ENCODE results near the gene DISC1. TPM values are rescaled to one million over a fixed set of nuclear protein-coding genes. Genes with fewer than 3 reads are reported as not detected.
"Not testable (repeated sequence)": the region's sequence is repeated elsewhere in the genome, so short reads cannot be mapped to it uniquely, and the experiment has no call there.

The DISC1 gene
- total and polyA plus RNA-seq, 12 donors, result 1.0 to 21.0 (median 9.7) TPM

DNA sequence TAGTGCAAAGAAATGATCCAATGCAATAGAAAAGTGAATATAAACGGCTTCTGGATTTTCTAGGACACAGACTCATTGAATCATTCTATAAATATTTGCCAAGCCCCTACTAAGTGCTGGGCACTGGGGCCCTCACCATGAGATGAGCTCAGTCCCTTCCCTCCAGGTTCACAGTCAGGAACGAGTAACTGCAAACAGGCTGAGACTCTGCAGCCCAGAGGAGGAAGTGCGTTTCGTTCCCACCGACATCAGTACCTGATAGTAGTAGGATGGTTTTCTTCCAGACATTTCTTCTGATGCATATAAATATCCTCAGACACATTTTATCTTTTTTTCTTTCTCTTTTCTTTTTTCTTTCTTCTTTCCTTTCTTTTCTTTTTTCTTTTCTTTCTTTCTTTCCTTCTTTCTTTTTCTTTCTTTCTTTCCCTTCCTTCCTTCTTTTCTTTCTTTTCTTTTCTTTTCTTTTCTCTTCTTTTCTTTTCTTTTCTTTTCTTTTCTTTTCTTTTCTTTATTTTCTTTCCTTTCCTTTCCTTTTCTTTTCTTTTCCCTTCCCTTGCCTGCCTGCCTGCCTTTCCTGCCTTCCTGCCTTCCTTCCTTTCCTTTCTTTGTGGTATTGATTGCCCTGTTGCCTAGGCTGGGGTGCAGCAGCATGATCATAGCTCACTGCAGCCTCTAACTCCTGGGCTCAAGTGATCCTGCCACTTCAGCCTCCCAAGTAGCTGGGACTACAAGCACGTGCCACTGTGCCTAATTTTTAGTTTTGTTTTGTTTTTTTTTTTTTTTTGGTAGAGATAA is 135.4 kb downstream of the DISC1 start:
- H3K4me1 ChIP-seq (replicated peaks in 1 of 2), result no peaks in the 10 kb centered on the region
- H3K9me3 ChIP-seq (replicated peaks in 1 of 3), result no peaks in the 10 kb centered on the region
- no peak overlapping the region for H3K27ac ChIP-seq
- intact Hi-C loops (cut with DNase I), result no loop called here
- WGBS, 4 donors, result 81 to 89% (median 85%) methylated on average over 6 of the region's 6 CpGs
- H3K27me3 ChIP-seq, result no peaks in the 10 kb centered on the region
- H3K36me3 ChIP-seq (replicated peaks in 1 of 2), result no peaks in the 10 kb centered on the region
- no peak for DNase-seq
- no peak overlapping the region for H3K4me3 ChIP-seq
- no peak for TF ChIP-seq POLR2A (IDR thresholded peaks at IDR 0.05)
- TF ChIP-seq, protein P1, sequence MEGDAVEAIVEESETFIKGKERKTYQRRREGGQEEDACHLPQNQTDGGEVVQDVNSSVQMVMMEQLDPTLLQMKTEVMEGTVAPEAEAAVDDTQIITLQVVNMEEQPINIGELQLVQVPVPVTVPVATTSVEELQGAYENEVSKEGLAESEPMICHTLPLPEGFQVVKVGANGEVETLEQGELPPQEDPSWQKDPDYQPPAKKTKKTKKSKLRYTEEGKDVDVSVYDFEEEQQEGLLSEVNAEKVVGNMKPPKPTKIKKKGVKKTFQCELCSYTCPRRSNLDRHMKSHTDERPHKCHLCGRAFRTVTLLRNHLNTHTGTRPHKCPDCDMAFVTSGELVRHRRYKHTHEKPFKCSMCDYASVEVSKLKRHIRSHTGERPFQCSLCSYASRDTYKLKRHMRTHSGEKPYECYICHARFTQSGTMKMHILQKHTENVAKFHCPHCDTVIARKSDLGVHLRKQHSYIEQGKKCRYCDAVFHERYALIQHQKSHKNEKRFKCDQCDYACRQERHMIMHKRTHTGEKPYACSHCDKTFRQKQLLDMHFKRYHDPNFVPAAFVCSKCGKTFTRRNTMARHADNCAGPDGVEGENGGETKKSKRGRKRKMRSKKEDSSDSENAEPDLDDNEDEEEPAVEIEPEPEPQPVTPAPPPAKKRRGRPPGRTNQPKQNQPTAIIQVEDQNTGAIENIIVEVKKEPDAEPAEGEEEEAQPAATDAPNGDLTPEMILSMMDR (IDR thresholded peaks at IDR 0.05), result no peak

DNA sequence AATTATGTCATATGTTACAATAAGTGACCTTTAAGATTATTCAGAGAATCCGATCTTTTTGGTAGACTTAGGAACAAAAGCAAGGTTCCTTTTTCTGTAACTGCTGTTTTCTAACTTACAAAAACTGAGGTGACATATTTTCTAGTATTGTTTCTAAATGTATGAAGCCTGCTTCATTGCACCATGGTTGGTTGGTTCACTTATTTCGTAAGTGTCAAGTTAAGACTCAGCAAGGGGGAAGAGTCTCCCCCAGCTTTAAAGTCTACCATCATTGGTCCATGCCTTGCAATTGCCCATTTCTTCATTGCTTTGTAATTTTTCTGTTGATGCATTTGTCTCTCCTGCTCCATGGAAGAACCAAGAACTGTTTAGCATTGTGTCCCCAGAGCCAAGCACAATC is 136.9 kb downstream of the DISC1 start:
- intact Hi-C loops (cut with DNase I), result no loop called here
- Histone ChIP-seq H3K9me3 (replicated peaks in 1 of 3) (no peaks in the 10 kb centered on the region), H3K36me3 (replicated peaks in 1 of 2) (no peaks in the 10 kb centered on the region), H3K4me3 (no peak overlapping the region), H3K27ac (no peak overlapping the region), H3K4me1 (replicated peaks in 1 of 2) (no peaks in the 10 kb centered on the region), H3K27me3 (no peaks in the 10 kb centered on the region)
- 88 to 94% (median 89%) methylated on average over 2 of the region's 2 CpGs for WGBS, 4 donors
- DNase-seq, result no peak
- TF ChIP-seq, protein P1 (IDR thresholded peaks at IDR 0.05), result no peak
- no peak for TF ChIP-seq POLR2A (IDR thresholded peaks at IDR 0.05)

DNA sequence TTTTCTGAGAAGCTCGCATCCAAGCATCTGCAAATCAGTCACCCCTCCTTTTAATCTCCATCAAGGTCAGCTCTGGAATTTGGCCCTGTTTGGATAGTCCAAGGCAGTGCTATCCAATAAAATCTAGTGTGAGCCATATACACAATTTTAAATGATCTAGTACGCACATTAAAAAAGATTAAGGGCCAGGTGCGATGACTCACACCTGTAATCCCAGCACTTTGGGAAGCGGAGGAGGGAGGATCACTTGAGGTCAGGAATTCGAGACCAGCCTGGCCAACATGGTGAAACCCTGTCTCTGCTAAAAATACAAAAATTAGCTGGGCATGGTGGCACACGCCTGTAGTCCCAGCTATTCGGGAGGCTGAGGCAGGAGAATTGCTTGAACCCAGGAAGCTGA is 139.2 kb downstream of the DISC1 start:
- H3K27me3 ChIP-seq; intact Hi-C loops (cut with DNase I): not testable (repeated sequence)
- WGBS, 4 donors, result 88 to 92% (median 91%) methylated on average over 7 of the region's 7 CpGs

DNA sequence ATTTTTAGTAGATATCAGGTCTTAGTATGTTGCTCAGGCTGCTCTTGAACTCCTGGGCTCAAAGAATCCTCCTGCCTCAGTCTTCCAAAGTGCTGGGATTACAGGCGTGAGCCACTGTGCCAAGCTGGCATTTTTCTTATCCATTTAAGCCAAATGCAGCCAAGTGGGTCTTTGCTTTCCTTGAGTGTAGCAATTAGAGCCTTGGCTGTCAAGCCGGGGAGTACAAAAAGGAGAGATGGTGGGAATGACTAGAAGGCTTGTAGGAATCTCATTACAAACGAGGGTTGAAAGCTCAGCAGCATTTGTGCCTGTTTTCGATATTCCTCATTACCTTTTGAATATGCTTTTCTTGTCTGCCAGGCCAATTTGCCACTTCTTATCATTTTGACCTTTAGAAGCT is 140.9 kb downstream of the DISC1 start:
- no peak overlapping the region for H3K27ac ChIP-seq
- TF ChIP-seq, protein P1 (IDR thresholded peaks at IDR 0.05), result no peak
- no peak for TF ChIP-seq POLR2A (IDR thresholded peaks at IDR 0.05)
- no peaks in the 10 kb centered on the region for H3K27me3 ChIP-seq
- no peaks in the 10 kb centered on the region for H3K9me3 ChIP-seq (replicated peaks in 1 of 3)
- 81 to 94% (median 89%) methylated on average over 4 of the region's 4 CpGs for WGBS, 4 donors
- no peak for DNase-seq
- no peaks in the 10 kb centered on the region for H3K4me1 ChIP-seq (replicated peaks in 1 of 2)
- intact Hi-C loops (cut with DNase I), result no loop called here
- H3K4me3 ChIP-seq, result no peak overlapping the region
- no peaks in the 10 kb centered on the region for H3K36me3 ChIP-seq (replicated peaks in 1 of 2)

More for the DNA sequence above, 139.2 kb downstream of the DISC1 start:
- not testable (repeated sequence) for H3K9me3 ChIP-seq (replicated peaks in 1 of 3); H3K4me3 ChIP-seq; DNase-seq; H3K4me1 ChIP-seq (replicated peaks in 1 of 2); H3K36me3 ChIP-seq (replicated peaks in 1 of 2); H3K27ac ChIP-seq

DNA sequence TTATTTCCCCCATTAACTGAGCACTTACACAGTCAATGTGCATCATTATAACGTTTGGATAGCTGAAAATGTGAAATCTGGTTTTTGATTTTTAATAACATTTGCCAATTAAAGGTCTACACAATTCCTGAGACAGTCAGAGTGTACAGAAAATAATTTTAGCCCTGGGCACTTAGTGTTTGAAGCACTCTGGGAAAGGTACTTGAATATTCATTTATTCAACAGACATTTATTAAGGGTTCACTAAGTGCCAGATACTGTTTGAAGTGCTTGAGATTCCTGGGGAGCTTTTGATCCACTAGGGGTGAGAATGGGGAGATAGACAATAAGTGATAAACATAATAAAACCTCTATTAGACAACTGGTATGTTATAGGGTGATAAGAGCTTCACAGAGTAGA is 141.8 kb downstream of the DISC1 start:
- WGBS, 4 donors, result 71 to 85% (median 74%) methylated on average over 1 of the region's 1 CpG
- Histone ChIP-seq H3K4me1 (replicated peaks in 1 of 2) (no peaks in the 10 kb centered on the region), H3K36me3 (replicated peaks in 1 of 2) (no peaks in the 10 kb centered on the region), H3K4me3 (no peak overlapping the region), H3K9me3 (replicated peaks in 1 of 3) (no peaks in the 10 kb centered on the region), H3K27me3 (no peaks in the 10 kb centered on the region), H3K27ac (no peak overlapping the region)
- intact Hi-C loops (cut with DNase I), result no loop called here
- DNase-seq, result no peak
- TF ChIP-seq, protein P1 (IDR thresholded peaks at IDR 0.05), result no peak
- no peak for TF ChIP-seq POLR2A (IDR thresholded peaks at IDR 0.05)
